Neural progenitor cell (in vitro differentiated cells): ENCODE measurements around the gene KLF2. TPM values are rescaled to one million over a fixed set of nuclear protein-coding genes. Genes with fewer than 3 reads are reported as not detected.

Experiments used
- DNase-seq: peaks from one replicate; pipeline ENCODE4 v3.0.0-alpha.2; 2016; ENCODE audit warnings: low spot score
- H2AFZ ChIP-seq: fragments of 200-600 bp; sonication (generic); replicated peaks from 2 replicates; pipeline ENCODE4 v1.6.1; 2016; ENCODE audit warnings: antibody characterized with exemption
- H3F3A ChIP-seq: fragments of 200-600 bp; sonication (generic); 2 replicates; pipeline ENCODE4 v1.6.1; 2016; ENCODE audit warnings: antibody characterized with exemption, low read depth
- H3K27ac ChIP-seq: fragments of 200-600 bp; sonication (generic); 2 replicates; pipeline ENCODE4 v1.5.1; 2016; ENCODE audit warnings: mild to moderate bottlenecking
- H3K27me3 ChIP-seq: fragments of 200-600 bp; sonication (generic); 2 replicates; pipeline ENCODE4 v1.6.1; 2016; ENCODE audit warnings: mild to moderate bottlenecking, moderate library complexity
- H3K36me3 ChIP-seq: fragments of 200-600 bp; sonication (generic); 2 replicates; pipeline ENCODE4 v1.5.1; 2016
- H3K4me1 ChIP-seq: fragments of 200-600 bp; sonication (generic); 2 replicates; pipeline ENCODE4 v1.6.1; 2016; ENCODE audit warnings: mixed run types
- H3K4me2 ChIP-seq: fragments of 200-600 bp; sonication (generic); 2 replicates; pipeline ENCODE4 v1.6.1; 2016
- H3K4me3 ChIP-seq: fragments of 200-600 bp; sonication (generic); 2 replicates; pipeline ENCODE4 v1.5.1; 2016
- H3K79me2 ChIP-seq: fragments of 200-600 bp; sonication (generic); 2 replicates; pipeline ENCODE4 v1.6.1; 2016; ENCODE audit warnings: low read depth
- H3K9ac ChIP-seq: fragments of 200-600 bp; sonication (generic); 2 replicates; pipeline ENCODE4 v1.6.1; 2016
- H3K9me3 ChIP-seq: fragments of 200-600 bp; sonication (generic); 2 replicates; pipeline ENCODE4 v1.5.1; 2016; ENCODE audit warnings: low read depth
- H4K20me1 ChIP-seq: fragments of 200-600 bp; sonication (generic); 2 replicates; pipeline ENCODE4 v1.6.1; 2016; ENCODE audit warnings: low read depth
- H3K27ac Mint-ChIP-seq: 3 replicates; pipeline ENCODE4 v1.8.0; 2021; ENCODE audit warnings: mixed read lengths
- H3K27me3 Mint-ChIP-seq: 2 replicates; pipeline ENCODE4 v1.8.0; 2022; ENCODE audit warnings: low read depth, mild to moderate bottlenecking, inconsistent platforms, moderate library complexity, mixed read lengths; ENCODE audit not compliant: insufficient read depth
- H3K36me3 Mint-ChIP-seq: 3 replicates; pipeline ENCODE4 v1.8.0; 2021; ENCODE audit warnings: mixed read lengths
- H3K4me1 Mint-ChIP-seq: 3 replicates; pipeline ENCODE4 v1.8.0; 2021; ENCODE audit warnings: mixed read lengths
- H3K4me3 Mint-ChIP-seq: 3 replicates; pipeline ENCODE4 v1.8.0; 2021; ENCODE audit warnings: mild to moderate bottlenecking, moderate library complexity, mixed read lengths
- H3K9me3 Mint-ChIP-seq: 3 replicates; pipeline ENCODE4 v1.8.0; 2020; ENCODE audit warnings: mixed read lengths
- CTCF ChIP-seq: fragments of 200-600 bp; sonication (generic); IDR thresholded peaks from 2 replicates; pipeline ENCODE4 v1.5.1; 2017; ENCODE audit warnings: antibody characterized with exemption, mild to moderate bottlenecking
- EZH2 ChIP-seq: fragments of 200-600 bp; sonication (generic); IDR thresholded peaks from 2 replicates; pipeline ENCODE4 v1.6.1; 2017; ENCODE audit warnings: antibody characterized with exemption, mild to moderate bottlenecking, moderate library complexity
- EZH2phosphoT487 ChIP-seq: fragments of 200-600 bp; sonication (generic); IDR thresholded peaks from 2 replicates; pipeline ENCODE4 v1.6.1; 2017; ENCODE audit warnings: antibody characterized with exemption
- total RNA-seq: library from RNA; depleted of rRNA; stranded (reverse); fragments of >200 nt; gene quantifications from 2 replicates; pipeline ENCODE4 v1.2.3, GENCODE V29; 2015; ENCODE audit warnings: low replicate concordance

Gene KLF2
- total RNA-seq, 1 donor from 2014 or later = not detected

GRCh38 chr19:16327169-16327475 is 2.5 kb downstream of the KLF2 start:
- no peak for DNase-seq
- Mint-ChIP-seq H3K4me1 (peaks cover 4% of the 10 kb centered on the region), H3K9me3 (no peaks in the 10 kb centered on the region), H3K36me3 (no peaks in the 10 kb centered on the region), H3K4me3 (no peak overlapping the region), H3K27me3 (peaks cover 59% of the 10 kb centered on the region), H3K27ac (no peak overlapping the region)
- no peak overlapping the region for H3K9ac ChIP-seq
- H3K9me3 ChIP-seq = no peaks in the 10 kb centered on the region
- no peaks in the 10 kb centered on the region for H3K79me2 ChIP-seq
- peak overlapping the region; percentile 41 for H3K4me3 ChIP-seq
- H3K27me3 ChIP-seq = peaks cover 99% of the 10 kb centered on the region
- H3K27ac ChIP-seq = no peak overlapping the region
- peaks cover 12% of the 10 kb centered on the region for H3F3A ChIP-seq
- no peaks in the 10 kb centered on the region for H3K36me3 ChIP-seq
- TF ChIP-seq CTCF (no peak), EZH2phosphoT487 (peak; percentile 36), EZH2 (no peak)
- peak overlapping the region; percentile 73 for H3K4me2 ChIP-seq
- no peak overlapping the region for H2AFZ ChIP-seq
- H3K4me1 ChIP-seq = peaks cover 11% of the 10 kb centered on the region
- peaks cover 37% of the 10 kb centered on the region for H4K20me1 ChIP-seq

GRCh38 chr19:16327501-16327900 is 2.9 kb downstream of the KLF2 start:
- no peak for DNase-seq
- H3K4me1 ChIP-seq = peaks cover 11% of the 10 kb centered on the region
- Mint-ChIP-seq H3K4me3 (no peak overlapping the region), H3K27ac (no peak overlapping the region), H3K27me3 (peaks cover 55% of the 10 kb centered on the region), H3K4me1 (peaks cover 4% of the 10 kb centered on the region), H3K9me3 (no peaks in the 10 kb centered on the region), H3K36me3 (no peaks in the 10 kb centered on the region)
- H2AFZ ChIP-seq = no peak overlapping the region
- H4K20me1 ChIP-seq = peaks cover 37% of the 10 kb centered on the region
- no peaks in the 10 kb centered on the region for H3K9me3 ChIP-seq
- no peaks in the 10 kb centered on the region for H3K36me3 ChIP-seq
- no peak overlapping the region for H3K27ac ChIP-seq
- H3K27me3 ChIP-seq = peaks cover 96% of the 10 kb centered on the region
- H3F3A ChIP-seq = peaks cover 12% of the 10 kb centered on the region
- no peaks in the 10 kb centered on the region for H3K79me2 ChIP-seq
- TF ChIP-seq CTCF (no peak), EZH2 (no peak), EZH2phosphoT487 (no peak)
- H3K4me3 ChIP-seq = no peak overlapping the region
- no peak overlapping the region for H3K4me2 ChIP-seq
- H3K9ac ChIP-seq = no peak overlapping the region

GRCh38 chr19:16327911-16328823 is 3.5 kb downstream of the KLF2 start:
- TF ChIP-seq EZH2phosphoT487 (no peak), EZH2 (peak; percentile 3), CTCF (no peak)
- Histone ChIP-seq H4K20me1 (peaks cover 37% of the 10 kb centered on the region), H3K36me3 (no peaks in the 10 kb centered on the region), H3F3A (peaks cover 12% of the 10 kb centered on the region), H3K27me3 (peaks cover 90% of the 10 kb centered on the region), H2AFZ (no peak overlapping the region), H3K9ac (no peak overlapping the region), H3K9me3 (no peaks in the 10 kb centered on the region), H3K79me2 (no peaks in the 10 kb centered on the region), H3K4me2 (no peak overlapping the region), H3K27ac (no peak overlapping the region), H3K4me1 (peaks cover 11% of the 10 kb centered on the region), H3K4me3 (no peak overlapping the region)
- no peaks in the 10 kb centered on the region for H3K9me3 Mint-ChIP-seq
- H3K27ac Mint-ChIP-seq = no peak overlapping the region
- H3K27me3 Mint-ChIP-seq = peaks cover 53% of the 10 kb centered on the region
- no peaks in the 10 kb centered on the region for H3K36me3 Mint-ChIP-seq
- DNase-seq = no peak
- H3K4me3 Mint-ChIP-seq = no peak overlapping the region
- peaks cover 4% of the 10 kb centered on the region for H3K4me1 Mint-ChIP-seq
